ENCODE data around the gene CPHXL.

CPHXL gene

DNA sequence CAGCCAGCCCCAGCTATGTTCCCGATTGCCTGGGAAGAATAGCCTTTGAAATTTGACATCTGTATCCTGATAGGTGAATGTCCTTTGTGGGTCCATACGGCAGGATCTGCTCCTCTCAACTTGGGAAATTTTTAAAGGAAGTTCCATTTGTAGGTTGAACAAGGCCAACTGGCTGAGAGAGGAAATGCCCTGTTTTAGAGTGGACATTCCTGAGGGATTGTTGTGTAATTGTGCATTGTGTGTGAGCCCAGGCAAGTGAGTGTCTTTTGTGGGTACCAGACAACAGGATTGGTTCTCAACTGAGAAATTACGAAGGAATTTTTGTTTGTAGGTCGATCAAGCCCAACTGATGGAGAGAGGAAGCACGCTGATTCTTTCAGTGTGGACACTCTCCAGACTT is 46.9 kb downstream of the CPHXL start:
- peak overlapping the region in 4 of 11 experiments; percentile 33 to 78 (median 52); a peak in 7 of 22 replicates for H3K4me2 ChIP-seq
- H3K27ac ChIP-seq, result no peak overlapping the region
- peaks cover 19 to 24% (median 22%) of the 10 kb centered on the region in 11 experiments for H3K9me3 ChIP-seq (replicated peaks in 1 of 11)
- no peak for TF ChIP-seq Cebpa-rat (IDR thresholded peaks at IDR 0.05)
- no peak overlapping the region for H3K4me3 ChIP-seq
- no peaks in the 10 kb centered on the region; a peak in 4 of 22 replicates for H3K36me3 ChIP-seq
- H3K27me3 ChIP-seq, result no peaks in the 10 kb centered on the region
- H3K4me1 ChIP-seq, result peaks cover 0 to 15% (median 0%) of the 10 kb centered on the region in 10 experiments; a peak in 7 of 20 replicates
- no peaks in the 10 kb centered on the region for H4K20me1 ChIP-seq
- no peak overlapping the region for H3K9ac ChIP-seq

DNA sequence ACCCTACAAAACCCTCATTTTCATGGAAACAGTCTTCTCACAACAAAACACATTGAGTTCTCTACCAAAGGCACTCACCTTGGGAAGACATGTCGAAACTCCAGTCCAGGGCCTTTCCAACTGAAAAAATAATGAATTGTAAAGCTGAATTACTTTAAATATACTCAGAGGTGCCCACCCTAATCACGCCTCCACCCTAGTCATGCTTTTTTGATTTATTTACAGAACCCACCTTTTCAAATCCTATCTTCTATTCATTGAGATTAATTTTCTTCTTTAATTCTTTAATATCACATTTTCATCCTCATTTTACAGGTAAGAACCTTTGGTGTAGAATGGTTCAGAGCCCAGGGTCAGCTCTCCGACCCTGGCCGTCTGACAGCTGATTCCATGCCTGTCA is 49.4 kb downstream of the CPHXL start, which contains the start of gene CPHXL2:
Gene CPHXL2, minus strand, starts transcription at position 101 of the 400 bp plus-strand sequence. Its CDS starts 10 bp downstream, at position 91.
- Histone ChIP-seq H3K27me3 (no peaks in the 10 kb centered on the region), H3K4me1 (peaks cover 0 to 15% (median 0%) of the 10 kb centered on the region in 10 experiments; a peak in 7 of 20 replicates), H3K4me2 (no peak within 1 kb of the TSS), H3K9me3 (replicated peaks in 1 of 11) (peaks cover 0 to 5% (median 0%) of the 10 kb centered on the region in 11 experiments; a peak in 2 of 22 replicates), H3K4me3 (no peak within 1 kb of the TSS), H3K9ac (no peak within 1 kb of the TSS), H3K27ac (no peak within 1 kb of the TSS), H3K36me3 (no peaks in the 10 kb centered on the region), H4K20me1 (no peaks in the 10 kb centered on the region)
- TF ChIP-seq Cebpa-rat (IDR thresholded peaks at IDR 0.05), result no peak

- Histone ChIP-seq H3K4me2 (no peak overlapping the region), H3K9me3 (replicated peaks in 1 of 11) (peaks cover 0 to 4% (median 0%) of the 10 kb centered on the region in 11 experiments; a peak in 2 of 22 replicates), H3K4me1 (no peaks in the 10 kb centered on the region), H3K4me3 (no peak overlapping the region), H3K27me3 (no peaks in the 10 kb centered on the region), H3K9ac (no peak overlapping the region), H4K20me1 (no peaks in the 10 kb centered on the region), H3K36me3 (peaks cover 0 to under 1% (median 0%) of the 10 kb centered on the region in 11 experiments; a peak in 2 of 22 replicates), H3K27ac (no peak overlapping the region)
- no peak for TF ChIP-seq Cebpa-rat (IDR thresholded peaks at IDR 0.05)
These were observed 58.8 kb downstream of the CPHXL start for GRCh38 chr16:75667503-75667902.
